Duodenal mucosa (tissue), 2 donors: ENCODE data around the gene ARHGEF3.

Experiments
- H3K27ac ChIP-seq: one replicate; pipeline ENCODE4 v1.7.0; 2013; ENCODE audit warnings: low read depth, low read length
- H3K27me3 ChIP-seq, 2 donors: one replicate each; pipeline ENCODE4 v1.7.0; 2013; ENCODE audit warnings: low read length in 2 of 2, control low read depth in 1 of 2; ENCODE audit not compliant: insufficient read depth in 2 of 2, control insufficient read depth in 1 of 2
- H3K36me3 ChIP-seq, 2 donors: one replicate each; pipeline ENCODE4 v1.7.0; 2013; ENCODE audit warnings: low read length in 2 of 2, control low read depth in 1 of 2; ENCODE audit not compliant: insufficient read depth in 2 of 2, control insufficient read depth in 1 of 2
- H3K4me1 ChIP-seq, 2 donors: one replicate each; pipeline ENCODE4 v1.7.0; 2013; ENCODE audit warnings: low read length in 2 of 2, control low read depth in 1 of 2; ENCODE audit not compliant: insufficient read depth in 2 of 2, control insufficient read depth in 1 of 2
- H3K4me3 ChIP-seq, 2 donors: one replicate each; pipeline ENCODE4 v1.7.0; 2013; ENCODE audit warnings: low read length in 2 of 2, low read depth in 1 of 2
- H3K9ac ChIP-seq, 2 donors: one replicate each; pipeline ENCODE4 v1.7.0; 2013; ENCODE audit warnings: low read length in 2 of 2, low read depth in 1 of 2
- H3K9me3 ChIP-seq, 2 donors: one replicate each; pipeline ENCODE4 v1.7.0; 2013; ENCODE audit warnings: low read length in 2 of 2, control low read depth in 1 of 2; ENCODE audit not compliant: control insufficient read depth in 1 of 2

Gene ARHGEF3

GRCh38 chr3:56784448-56785001 is 17.2 kb downstream of the ARHGEF3 start:
- Histone ChIP-seq H3K9ac (no peak overlapping the region), H3K27me3 (no peaks in the 10 kb centered on the region), H3K36me3 (no peaks in the 10 kb centered on the region), H3K4me3 (peak overlapping the region; percentile 3 to 5), H3K27ac (no peak overlapping the region), H3K9me3 (no peaks in the 10 kb centered on the region), H3K4me1 (peaks cover 34 to 38% of the 10 kb centered on the region in 2 donors)

- Histone ChIP-seq H3K9me3 (no peaks in the 10 kb centered on the region), H3K27ac (no peak overlapping the region), H3K4me3 (peak overlapping the region; percentile 5 to 6), H3K9ac (peak overlapping the region in 1 of 2 donors; percentile 34), H3K36me3 (no peaks in the 10 kb centered on the region), H3K4me1 (peaks cover 34 to 38% of the 10 kb centered on the region in 2 donors), H3K27me3 (no peaks in the 10 kb centered on the region)
Measured at GRCh38 chr3:56783644-56784447, 17.9 kb downstream of the ARHGEF3 start.

- Histone ChIP-seq H3K27ac (peak overlapping the region; percentile 59), H3K9ac (peak overlapping the region in 1 of 2 donors; percentile 10)
Measured at GRCh38 chr3:56782906-56783305, 18.8 kb downstream of the ARHGEF3 start.

GRCh38 chr3:56782215-56782614 is 19.5 kb downstream of the ARHGEF3 start:
- H3K36me3 ChIP-seq: no peaks in the 10 kb centered on the region
- no peak overlapping the region for H3K4me3 ChIP-seq
- H3K4me1 ChIP-seq: peaks cover 33 to 34% of the 10 kb centered on the region in 2 donors
- no peak overlapping the region for H3K9ac ChIP-seq
- no peaks in the 10 kb centered on the region for H3K9me3 ChIP-seq
- no peak overlapping the region for H3K27ac ChIP-seq
- no peaks in the 10 kb centered on the region for H3K27me3 ChIP-seq

More at GRCh38 chr3:56782906-56783305, 18.8 kb downstream of the ARHGEF3 start:
- Histone ChIP-seq H3K4me3 (peak overlapping the region; percentile 6 to 8), H3K4me1 (peaks cover 34 to 37% of the 10 kb centered on the region in 2 donors), H3K36me3 (no peaks in the 10 kb centered on the region), H3K27me3 (no peaks in the 10 kb centered on the region), H3K9me3 (no peaks in the 10 kb centered on the region)

- peaks cover 33 to 34% of the 10 kb centered on the region in 2 donors for H3K4me1 ChIP-seq
- H3K4me3 ChIP-seq: no peak overlapping the region
- H3K9me3 ChIP-seq: no peaks in the 10 kb centered on the region
- H3K27me3 ChIP-seq: no peaks in the 10 kb centered on the region
- no peak overlapping the region for H3K27ac ChIP-seq
- no peaks in the 10 kb centered on the region for H3K36me3 ChIP-seq
- no peak overlapping the region for H3K9ac ChIP-seq
Measured at GRCh38 chr3:56781762-56782161, 20.0 kb downstream of the ARHGEF3 start.

GRCh38 chr3:56780936-56781335 is 20.8 kb downstream of the ARHGEF3 start:
- Histone ChIP-seq H3K27ac (no peak overlapping the region), H3K4me3 (no peak overlapping the region), H3K27me3 (no peaks in the 10 kb centered on the region), H3K4me1 (peaks cover 33 to 39% of the 10 kb centered on the region in 2 donors), H3K9ac (no peak overlapping the region), H3K9me3 (no peaks in the 10 kb centered on the region), H3K36me3 (no peaks in the 10 kb centered on the region)

GRCh38 chr3:56778893-56779292 is 22.9 kb downstream of the ARHGEF3 start:
- H3K36me3 ChIP-seq: no peaks in the 10 kb centered on the region
- no peak overlapping the region for H3K27ac ChIP-seq
- H3K4me3 ChIP-seq: no peak overlapping the region
- H3K4me1 ChIP-seq: peaks cover 18 to 22% of the 10 kb centered on the region in 2 donors
- no peaks in the 10 kb centered on the region for H3K27me3 ChIP-seq
- no peak overlapping the region for H3K9ac ChIP-seq
- H3K9me3 ChIP-seq: no peaks in the 10 kb centered on the region

GRCh38 chr3:56776556-56776950 is 25.2 kb downstream of the ARHGEF3 start:
- no peaks in the 10 kb centered on the region for H3K9me3 ChIP-seq
- no peaks in the 10 kb centered on the region for H3K27me3 ChIP-seq
- H3K9ac ChIP-seq: no peak overlapping the region
- no peak overlapping the region for H3K27ac ChIP-seq
- peaks cover 0 to 2% of the 10 kb centered on the region in 2 donors for H3K36me3 ChIP-seq
- peaks cover under 1 to 5% of the 10 kb centered on the region in 2 donors for H3K4me1 ChIP-seq
- no peak overlapping the region for H3K4me3 ChIP-seq

- no peaks in the 10 kb centered on the region for H3K27me3 ChIP-seq
- peaks cover 0 to 2% of the 10 kb centered on the region in 2 donors for H3K36me3 ChIP-seq
- no peaks in the 10 kb centered on the region for H3K9me3 ChIP-seq
- peak overlapping the region in 1 of 2 donors; percentile 7 for H3K4me3 ChIP-seq
- no peak overlapping the region for H3K9ac ChIP-seq
- peaks cover 0 to 5% of the 10 kb centered on the region in 2 donors for H3K4me1 ChIP-seq
- H3K27ac ChIP-seq: no peak overlapping the region
Measured at GRCh38 chr3:56775838-56776555, 25.8 kb downstream of the ARHGEF3 start.

GRCh38 chr3:56775445-56775837 is 26.3 kb downstream of the ARHGEF3 start:
- Histone ChIP-seq H3K27me3 (no peaks in the 10 kb centered on the region), H3K4me1 (peaks cover 0 to 5% of the 10 kb centered on the region in 2 donors), H3K9me3 (no peaks in the 10 kb centered on the region), H3K36me3 (peaks cover 0 to 2% of the 10 kb centered on the region in 2 donors), H3K9ac (no peak overlapping the region), H3K4me3 (peak overlapping the region in 1 of 2 donors; percentile 7), H3K27ac (no peak overlapping the region)
